PC-3 (cell line): ENCODE data around the gene ACOT8.

Source experiments
- CTCF ChIP-seq: fragments of 300-600 bp; sonication (generic); conservative IDR thresholded peaks from 2 replicates; pipeline ENCODE4 v1.5.1; 2017; ENCODE audit warnings: antibody characterized with exemption, low read depth, mild to moderate bottlenecking, low read length
- EZH2 ChIP-seq: fragments of 300-600 bp; sonication (generic); IDR thresholded peaks from one replicate; pipeline ENCODE4 v1.6.1; 2017; ENCODE audit warnings: antibody characterized with exemption, mild to moderate bottlenecking, low read length; ENCODE audit not compliant: unreplicated experiment

DNA sequence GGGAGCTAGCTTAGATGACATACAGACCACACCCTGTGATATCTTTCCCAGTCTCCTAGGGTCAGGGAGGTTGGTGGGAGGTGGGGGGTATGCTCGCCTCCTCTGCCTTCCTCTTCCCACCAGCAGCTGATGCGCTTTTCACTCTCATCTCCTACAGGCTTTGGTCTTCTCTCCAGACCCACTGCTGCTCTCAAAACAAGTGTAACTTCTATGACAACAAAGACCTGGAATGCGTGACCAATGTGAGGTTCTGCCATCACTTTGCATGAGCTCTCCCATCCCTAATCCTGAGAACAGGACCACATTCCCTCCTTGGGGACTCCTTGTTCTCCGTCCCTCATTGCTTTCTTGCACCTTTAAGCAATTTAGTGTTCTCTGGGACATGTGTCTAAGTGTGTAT is 36.6 kb upstream of the ACOT8 start:
- TF ChIP-seq EZH2 (no peak), CTCF (no peak)
